ENCODE measurements around the gene MACIR.

MACIR gene

GRCh38 chr5:103270581-103270980, 12.0 kb downstream of the MACIR start:
- DNase-seq (ENCODE audit: low spot score) = no peak
- in situ Hi-C loops (cut with MboI; ENCODE audit: low sequenced_read_pairs, unreplicated experiment) = no loop called here
- TF ChIP-seq CTCF (IDR thresholded peaks at IDR 0.05; ENCODE audit: borderline replicate concordance, control extremely low read depth, extremely low read depth, insufficient read depth, missing control alignments) = no peak

GRCh38 chr5:103271570-103272289, 13.2 kb downstream of the MACIR start:
- TF ChIP-seq CTCF (IDR thresholded peaks at IDR 0.05; ENCODE audit: borderline replicate concordance, control extremely low read depth, extremely low read depth, insufficient read depth, missing control alignments) = no peak
- DNase-seq (ENCODE audit: low spot score) = no peak
- in situ Hi-C loops (cut with MboI; ENCODE audit: low sequenced_read_pairs, unreplicated experiment) = no loop called here

- no peak for DNase-seq (ENCODE audit: low spot score)
- in situ Hi-C loops (cut with MboI; ENCODE audit: low sequenced_read_pairs, unreplicated experiment) = no loop called here
- TF ChIP-seq CTCF (IDR thresholded peaks at IDR 0.05; ENCODE audit: borderline replicate concordance, control extremely low read depth, extremely low read depth, insufficient read depth, missing control alignments) = no peak
These were observed 13.8 kb downstream of the MACIR start for GRCh38 chr5:103272377-103272776.

- TF ChIP-seq CTCF (IDR thresholded peaks at IDR 0.05; ENCODE audit: borderline replicate concordance, control extremely low read depth, extremely low read depth, insufficient read depth, missing control alignments) = no peak
These were observed 15.4 kb downstream of the MACIR start for GRCh38 chr5:103273952-103274351.

GRCh38 chr5:103275851-103276250, 17.3 kb downstream of the MACIR start:
- no peak for DNase-seq (ENCODE audit: low spot score)
- in situ Hi-C loops (cut with MboI; ENCODE audit: low sequenced_read_pairs, unreplicated experiment) = no loop called here
- TF ChIP-seq CTCF (IDR thresholded peaks at IDR 0.05; ENCODE audit: borderline replicate concordance, control extremely low read depth, extremely low read depth, insufficient read depth, missing control alignments) = no peak

More at GRCh38 chr5:103273952-103274351, 15.4 kb downstream of the MACIR start:
- no peak for DNase-seq (ENCODE audit: low spot score)
- in situ Hi-C loops (cut with MboI; ENCODE audit: low sequenced_read_pairs, unreplicated experiment) = no loop called here

- no peak for TF ChIP-seq CTCF (IDR thresholded peaks at IDR 0.05; ENCODE audit: borderline replicate concordance, control extremely low read depth, extremely low read depth, insufficient read depth, missing control alignments)
- DNase-seq (ENCODE audit: low spot score) = no peak
- in situ Hi-C loops (cut with MboI; ENCODE audit: low sequenced_read_pairs, unreplicated experiment) = no loop called here
These were observed 22.4 kb downstream of the MACIR start for GRCh38 chr5:103280967-103281366.

All from GM13976 (cell line).